HS-5 (cell line): ENCODE results near the gene PPY.
"Not testable (repeated sequence)": the region's sequence is repeated elsewhere in the genome, so short reads cannot be mapped to it uniquely, and the experiment has no call there.

Source experiments
- DNase-seq: peaks from one replicate; pipeline ENCODE4 v3.0.0-alpha.2; 2012; ENCODE audit warnings: low read depth

PPY gene

GRCh38 chr17:43905400-43905984 is 36.8 kb downstream of the PPY start:
- DNase-seq, result no peak

- DNase-seq, result no peak
These were observed 40.3 kb downstream of the PPY start for GRCh38 chr17:43901861-43902589.

- DNase-seq, result no peak
These were observed 41.2 kb downstream of the PPY start for GRCh38 chr17:43900858-43901754.

DNA sequence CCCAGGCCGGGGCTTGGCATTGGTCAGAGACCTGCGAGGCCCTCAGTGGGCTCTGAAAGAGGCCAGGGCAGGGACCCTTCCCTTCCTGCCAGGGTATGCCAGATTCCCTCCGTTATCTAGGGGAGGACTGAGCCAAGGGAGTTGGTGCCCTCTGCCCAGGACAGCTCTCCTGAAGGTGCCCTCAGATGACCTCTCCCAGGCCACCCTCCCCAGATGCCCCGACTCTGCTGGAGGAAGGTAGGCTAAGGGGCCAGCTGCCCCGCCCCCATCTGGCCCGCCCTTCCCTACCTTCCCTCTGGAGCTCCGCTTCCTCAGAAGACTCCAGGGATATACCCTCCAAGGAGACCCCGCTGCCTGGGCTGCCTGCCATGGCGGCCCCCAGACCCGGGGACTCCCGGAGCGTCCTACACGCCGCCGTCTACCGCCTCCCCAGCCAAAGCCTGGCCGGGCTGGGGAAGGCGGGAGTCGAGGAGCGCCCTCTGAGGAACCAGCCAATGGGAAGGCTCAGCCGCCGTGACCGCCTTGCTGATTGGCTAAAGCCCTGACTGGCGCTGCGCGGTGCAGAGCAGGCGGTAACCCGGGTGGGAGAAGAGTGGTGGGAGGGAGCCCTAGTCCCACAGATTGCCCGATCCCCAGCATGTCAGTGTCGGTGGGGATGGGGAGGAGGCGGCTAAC is 42.0 kb downstream of the PPY start:
- peak; percentile 39 for DNase-seq

DNA sequence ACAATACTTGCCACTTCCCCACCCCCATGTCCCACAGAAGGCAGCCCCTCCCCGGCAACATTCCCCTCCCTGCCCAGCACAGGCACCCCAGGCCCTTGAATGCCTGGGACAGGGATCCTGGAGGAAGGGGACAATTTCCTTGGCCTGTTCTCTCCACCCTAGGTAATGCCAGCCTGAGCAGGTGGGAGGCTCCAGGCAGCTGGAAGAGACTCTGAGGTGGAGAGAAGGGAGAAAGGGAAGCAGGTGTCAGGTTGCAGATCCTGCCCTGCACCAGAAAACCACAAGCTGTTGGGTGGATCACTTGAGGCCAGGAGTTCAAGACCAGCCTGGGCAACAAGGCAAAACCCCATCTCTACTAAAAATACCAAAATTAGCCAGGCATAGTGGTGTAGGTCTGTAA is 43.8 kb downstream of the PPY start:
- DNase-seq, result no peak

DNA sequence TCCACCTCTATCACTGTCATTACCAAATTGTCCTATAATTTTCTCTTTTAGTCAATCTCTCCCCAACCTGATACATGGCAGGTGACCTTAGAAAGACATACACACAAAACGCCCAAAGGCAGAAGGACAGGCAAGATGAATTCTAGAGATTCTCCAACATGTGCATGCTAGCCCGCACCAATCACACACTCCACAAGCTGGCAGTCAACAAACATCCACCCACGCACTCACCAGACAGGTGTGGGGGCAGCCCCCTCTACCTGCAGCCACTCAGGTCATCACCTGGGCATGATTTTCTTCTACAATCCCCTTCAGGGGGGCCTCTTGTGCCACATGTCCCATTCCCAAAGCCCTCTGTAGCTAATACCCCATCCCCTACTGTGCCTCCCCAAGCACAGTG is 44.4 kb downstream of the PPY start:
- DNase-seq, result no peak

DNA sequence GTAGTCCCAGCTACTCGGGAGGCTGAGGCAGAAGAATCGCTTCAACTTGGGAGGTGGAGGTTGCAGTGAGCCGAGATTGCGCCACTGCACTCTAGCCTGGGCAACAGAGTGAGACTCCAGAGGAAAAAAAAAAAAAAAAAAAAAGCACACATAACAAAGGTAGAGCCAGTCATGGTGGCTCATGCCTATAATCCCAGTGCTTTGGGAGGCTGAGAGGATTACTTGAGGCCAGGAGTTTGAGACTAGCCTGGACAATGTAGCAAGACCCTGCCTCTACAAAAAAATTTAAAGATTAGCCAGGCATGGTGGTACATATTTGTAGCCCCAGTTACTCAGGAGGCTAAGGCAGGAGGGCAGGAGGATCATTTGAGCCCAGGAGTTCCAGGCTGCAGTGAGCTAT is 47.8 kb downstream of the PPY start:
- DNase-seq, result not testable (repeated sequence)

DNA sequence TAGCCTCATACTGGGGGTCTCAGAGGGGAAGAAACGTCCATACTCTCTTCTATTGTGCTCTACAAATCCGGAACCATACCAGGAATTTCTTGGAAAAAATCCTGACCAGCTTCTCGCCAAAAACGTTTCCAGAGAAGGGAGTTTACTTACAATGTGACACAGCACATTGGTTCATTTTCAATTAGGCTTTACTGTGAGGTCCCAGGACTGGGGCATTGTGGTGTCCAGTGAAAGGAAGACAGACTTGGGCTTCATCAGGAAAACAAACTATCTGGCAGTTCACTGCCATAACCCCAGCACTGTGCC is 49.7 kb downstream of the PPY start:
- DNase-seq, result no peak

GRCh38 chr17:43891851-43892646 is 50.2 kb downstream of the PPY start:
- DNase-seq, result no peak
